Neural progenitor cell (in vitro differentiated cells): ENCODE data around the gene ZFAND3. TPM values are rescaled to one million over a fixed set of nuclear protein-coding genes. Genes with fewer than 3 reads are reported as not detected.

Experiments used
- DNase-seq: peaks from one replicate; pipeline ENCODE4 v3.0.0-alpha.2; 2016; ENCODE audit warnings: low spot score
- H2AFZ ChIP-seq: fragments of 200-600 bp; sonication (generic); replicated peaks from 2 replicates; pipeline ENCODE4 v1.6.1; 2016; ENCODE audit warnings: antibody characterized with exemption
- H3F3A ChIP-seq: fragments of 200-600 bp; sonication (generic); 2 replicates; pipeline ENCODE4 v1.6.1; 2016; ENCODE audit warnings: antibody characterized with exemption, low read depth
- H3K27ac ChIP-seq: fragments of 200-600 bp; sonication (generic); 2 replicates; pipeline ENCODE4 v1.5.1; 2016; ENCODE audit warnings: mild to moderate bottlenecking
- H3K27me3 ChIP-seq: fragments of 200-600 bp; sonication (generic); 2 replicates; pipeline ENCODE4 v1.6.1; 2016; ENCODE audit warnings: mild to moderate bottlenecking, moderate library complexity
- H3K36me3 ChIP-seq: fragments of 200-600 bp; sonication (generic); 2 replicates; pipeline ENCODE4 v1.5.1; 2016
- H3K4me1 ChIP-seq: fragments of 200-600 bp; sonication (generic); 2 replicates; pipeline ENCODE4 v1.6.1; 2016; ENCODE audit warnings: mixed run types
- H3K4me2 ChIP-seq: fragments of 200-600 bp; sonication (generic); 2 replicates; pipeline ENCODE4 v1.6.1; 2016
- H3K4me3 ChIP-seq: fragments of 200-600 bp; sonication (generic); 2 replicates; pipeline ENCODE4 v1.5.1; 2016
- H3K79me2 ChIP-seq: fragments of 200-600 bp; sonication (generic); 2 replicates; pipeline ENCODE4 v1.6.1; 2016; ENCODE audit warnings: low read depth
- H3K9ac ChIP-seq: fragments of 200-600 bp; sonication (generic); 2 replicates; pipeline ENCODE4 v1.6.1; 2016
- H3K9me3 ChIP-seq: fragments of 200-600 bp; sonication (generic); 2 replicates; pipeline ENCODE4 v1.5.1; 2016; ENCODE audit warnings: low read depth
- H4K20me1 ChIP-seq: fragments of 200-600 bp; sonication (generic); 2 replicates; pipeline ENCODE4 v1.6.1; 2016; ENCODE audit warnings: low read depth
- H3K27ac Mint-ChIP-seq: 3 replicates; pipeline ENCODE4 v1.8.0; 2021; ENCODE audit warnings: mixed read lengths
- H3K27me3 Mint-ChIP-seq: 2 replicates; pipeline ENCODE4 v1.8.0; 2022; ENCODE audit warnings: low read depth, mild to moderate bottlenecking, inconsistent platforms, moderate library complexity, mixed read lengths; ENCODE audit not compliant: insufficient read depth
- H3K36me3 Mint-ChIP-seq: 3 replicates; pipeline ENCODE4 v1.8.0; 2021; ENCODE audit warnings: mixed read lengths
- H3K4me1 Mint-ChIP-seq: 3 replicates; pipeline ENCODE4 v1.8.0; 2021; ENCODE audit warnings: mixed read lengths
- H3K4me3 Mint-ChIP-seq: 3 replicates; pipeline ENCODE4 v1.8.0; 2021; ENCODE audit warnings: mild to moderate bottlenecking, moderate library complexity, mixed read lengths
- H3K9me3 Mint-ChIP-seq: 3 replicates; pipeline ENCODE4 v1.8.0; 2020; ENCODE audit warnings: mixed read lengths
- CTCF ChIP-seq: fragments of 200-600 bp; sonication (generic); IDR thresholded peaks from 2 replicates; pipeline ENCODE4 v1.5.1; 2017; ENCODE audit warnings: antibody characterized with exemption, mild to moderate bottlenecking
- EZH2 ChIP-seq: fragments of 200-600 bp; sonication (generic); IDR thresholded peaks from 2 replicates; pipeline ENCODE4 v1.6.1; 2017; ENCODE audit warnings: antibody characterized with exemption, mild to moderate bottlenecking, moderate library complexity
- EZH2phosphoT487 ChIP-seq: fragments of 200-600 bp; sonication (generic); IDR thresholded peaks from 2 replicates; pipeline ENCODE4 v1.6.1; 2017; ENCODE audit warnings: antibody characterized with exemption
- total RNA-seq: library from RNA; depleted of rRNA; stranded (reverse); fragments of >200 nt; gene quantifications from 2 replicates; pipeline ENCODE4 v1.2.3, GENCODE V29; 2015; ENCODE audit warnings: low replicate concordance

The ZFAND3 gene
- total RNA-seq, 1 donor from 2014 or later: 24.3 TPM

GRCh38 chr6:37884548-37884947, 65.0 kb downstream of the ZFAND3 start:
- Mint-ChIP-seq H3K9me3 (no peaks in the 10 kb centered on the region), H3K4me3 (no peak overlapping the region), H3K27ac (no peak overlapping the region), H3K36me3 (peaks cover 6% of the 10 kb centered on the region), H3K4me1 (peaks cover 24% of the 10 kb centered on the region), H3K27me3 (no peaks in the 10 kb centered on the region)
- H3K36me3 ChIP-seq: no peaks in the 10 kb centered on the region
- H3K4me1 ChIP-seq: peaks cover 16% of the 10 kb centered on the region
- no peak for TF ChIP-seq CTCF
- no peak for TF ChIP-seq EZH2phosphoT487
- TF ChIP-seq EZH2: no peak
- H3F3A ChIP-seq: peaks cover 26% of the 10 kb centered on the region
- no peak overlapping the region for H3K4me3 ChIP-seq
- H3K27ac ChIP-seq: no peak overlapping the region
- no peak overlapping the region for H3K4me2 ChIP-seq
- no peaks in the 10 kb centered on the region for H3K9me3 ChIP-seq
- H3K79me2 ChIP-seq: peaks cover 96% of the 10 kb centered on the region
- no peak for DNase-seq
- H4K20me1 ChIP-seq: peaks cover 97% of the 10 kb centered on the region
- no peaks in the 10 kb centered on the region for H3K27me3 ChIP-seq
- H3K9ac ChIP-seq: no peak overlapping the region
- no peak overlapping the region for H2AFZ ChIP-seq

- Histone ChIP-seq H3K27me3 (no peaks in the 10 kb centered on the region), H3K36me3 (no peaks in the 10 kb centered on the region), H3K79me2 (peaks cover 100% of the 10 kb centered on the region), H4K20me1 (peaks cover 79% of the 10 kb centered on the region), H3K9me3 (no peaks in the 10 kb centered on the region), H3K4me2 (no peak overlapping the region), H3K9ac (no peak overlapping the region), H3K4me3 (no peak overlapping the region), H3K4me1 (no peaks in the 10 kb centered on the region), H2AFZ (no peak overlapping the region), H3F3A (no peaks in the 10 kb centered on the region), H3K27ac (no peak overlapping the region)
- H3K27me3 Mint-ChIP-seq: no peaks in the 10 kb centered on the region
- TF ChIP-seq CTCF (no peak), EZH2phosphoT487 (no peak), EZH2 (no peak)
- peaks cover 11% of the 10 kb centered on the region for H3K36me3 Mint-ChIP-seq
- H3K4me3 Mint-ChIP-seq: no peak overlapping the region
- no peaks in the 10 kb centered on the region for H3K4me1 Mint-ChIP-seq
- H3K9me3 Mint-ChIP-seq: no peaks in the 10 kb centered on the region
- no peak for DNase-seq
- no peak overlapping the region for H3K27ac Mint-ChIP-seq
Measured at GRCh38 chr6:37889051-37889450, 69.5 kb downstream of the ZFAND3 start.

GRCh38 chr6:37889486-37889885, 70.0 kb downstream of the ZFAND3 start:
- no peak overlapping the region for H3K4me3 Mint-ChIP-seq
- no peaks in the 10 kb centered on the region for H3K27me3 ChIP-seq
- TF ChIP-seq EZH2: no peak
- no peak for TF ChIP-seq EZH2phosphoT487
- TF ChIP-seq CTCF: no peak
- no peak overlapping the region for H3K9ac ChIP-seq
- H3K4me2 ChIP-seq: no peak overlapping the region
- H3K27ac ChIP-seq: no peak overlapping the region
- no peak overlapping the region for H3K4me3 ChIP-seq
- H3K4me1 Mint-ChIP-seq: no peaks in the 10 kb centered on the region
- no peaks in the 10 kb centered on the region for H3F3A ChIP-seq
- H4K20me1 ChIP-seq: peaks cover 77% of the 10 kb centered on the region
- H3K79me2 ChIP-seq: peaks cover 98% of the 10 kb centered on the region
- no peaks in the 10 kb centered on the region for H3K4me1 ChIP-seq
- no peak overlapping the region for H3K27ac Mint-ChIP-seq
- peaks cover 12% of the 10 kb centered on the region for H3K36me3 Mint-ChIP-seq
- no peak for DNase-seq
- H3K36me3 ChIP-seq: no peaks in the 10 kb centered on the region
- no peaks in the 10 kb centered on the region for H3K27me3 Mint-ChIP-seq
- no peaks in the 10 kb centered on the region for H3K9me3 ChIP-seq
- peaks cover 3% of the 10 kb centered on the region for H3K9me3 Mint-ChIP-seq
- H2AFZ ChIP-seq: no peak overlapping the region

- Histone ChIP-seq H3K27ac (no peak overlapping the region), H4K20me1 (peaks cover 72% of the 10 kb centered on the region), H2AFZ (no peak overlapping the region), H3K79me2 (peaks cover 96% of the 10 kb centered on the region), H3K4me1 (peaks cover 3% of the 10 kb centered on the region), H3F3A (peaks cover 5% of the 10 kb centered on the region), H3K4me2 (no peak overlapping the region), H3K36me3 (no peaks in the 10 kb centered on the region), H3K27me3 (no peaks in the 10 kb centered on the region), H3K9me3 (no peaks in the 10 kb centered on the region), H3K9ac (no peak overlapping the region), H3K4me3 (no peak overlapping the region)
- Mint-ChIP-seq H3K4me3 (no peak overlapping the region), H3K27me3 (no peaks in the 10 kb centered on the region), H3K36me3 (peaks cover 16% of the 10 kb centered on the region), H3K27ac (no peak overlapping the region), H3K4me1 (no peaks in the 10 kb centered on the region), H3K9me3 (peaks cover 10% of the 10 kb centered on the region)
- DNase-seq: no peak
- TF ChIP-seq CTCF: no peak
- TF ChIP-seq EZH2: no peak
- no peak for TF ChIP-seq EZH2phosphoT487
Measured at GRCh38 chr6:37891072-37891471, 71.5 kb downstream of the ZFAND3 start.
